ENCODE measurements around the gene TTPAL.

The TTPAL gene

DNA sequence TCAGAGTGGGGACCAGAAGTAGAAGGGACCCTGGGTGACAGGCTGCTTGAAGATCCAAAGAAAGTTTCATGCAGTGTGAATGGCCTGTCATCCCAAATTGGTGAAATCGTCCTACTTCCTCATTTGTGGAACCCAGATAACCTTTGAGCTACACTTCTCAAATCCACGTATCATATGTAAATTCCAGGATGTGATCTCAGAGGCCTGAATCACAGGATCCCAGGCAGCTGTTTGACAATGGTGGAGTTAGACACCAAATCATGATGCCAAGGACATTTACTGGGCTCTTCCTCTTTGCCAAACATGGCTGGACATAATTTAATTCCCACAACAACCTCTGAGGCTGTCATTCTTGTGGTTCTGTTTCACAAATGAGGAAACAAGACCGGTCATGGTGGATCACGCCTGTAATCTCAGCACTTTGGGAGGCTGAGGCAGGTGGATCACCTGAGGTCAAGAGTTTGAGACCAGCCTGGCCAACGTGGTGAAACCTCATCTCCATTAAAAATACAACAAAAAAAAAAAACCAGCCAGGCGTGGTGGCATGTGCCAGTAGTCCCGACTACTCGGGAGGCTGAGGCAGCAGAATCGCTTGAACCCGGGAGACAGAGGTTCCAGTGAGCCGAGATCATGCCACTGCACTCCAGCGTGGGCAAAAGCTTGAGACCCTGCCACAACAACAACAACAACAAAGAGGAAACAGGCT is 39.9 kb upstream of the TTPAL start:
- DNase-seq (ENCODE audit: low read depth in 1 of 2, low spot score in 1 of 2), result peak in 1 of 2 experiments; percentile 5
- H3K4me3 ChIP-seq (replicated peaks; ENCODE audit: insufficient read depth, low read length), result no peak overlapping the region
- H3K27ac ChIP-seq (replicated peaks), result no peak overlapping the region
- TF ChIP-seq REST (IDR thresholded peaks at IDR 0.05; ENCODE audit: insufficient replicate concordance, low read depth) (no peak), GABPA (IDR thresholded peaks at IDR 0.05; ENCODE audit: low read depth) (no peak), SPI1 (IDR thresholded peaks at IDR 0.05; ENCODE audit: borderline replicate concordance, low read depth) (peak; percentile 56)
- TF ChIP-seq, protein P1, sequence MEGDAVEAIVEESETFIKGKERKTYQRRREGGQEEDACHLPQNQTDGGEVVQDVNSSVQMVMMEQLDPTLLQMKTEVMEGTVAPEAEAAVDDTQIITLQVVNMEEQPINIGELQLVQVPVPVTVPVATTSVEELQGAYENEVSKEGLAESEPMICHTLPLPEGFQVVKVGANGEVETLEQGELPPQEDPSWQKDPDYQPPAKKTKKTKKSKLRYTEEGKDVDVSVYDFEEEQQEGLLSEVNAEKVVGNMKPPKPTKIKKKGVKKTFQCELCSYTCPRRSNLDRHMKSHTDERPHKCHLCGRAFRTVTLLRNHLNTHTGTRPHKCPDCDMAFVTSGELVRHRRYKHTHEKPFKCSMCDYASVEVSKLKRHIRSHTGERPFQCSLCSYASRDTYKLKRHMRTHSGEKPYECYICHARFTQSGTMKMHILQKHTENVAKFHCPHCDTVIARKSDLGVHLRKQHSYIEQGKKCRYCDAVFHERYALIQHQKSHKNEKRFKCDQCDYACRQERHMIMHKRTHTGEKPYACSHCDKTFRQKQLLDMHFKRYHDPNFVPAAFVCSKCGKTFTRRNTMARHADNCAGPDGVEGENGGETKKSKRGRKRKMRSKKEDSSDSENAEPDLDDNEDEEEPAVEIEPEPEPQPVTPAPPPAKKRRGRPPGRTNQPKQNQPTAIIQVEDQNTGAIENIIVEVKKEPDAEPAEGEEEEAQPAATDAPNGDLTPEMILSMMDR (IDR thresholded peaks at IDR 0.05; ENCODE audit: insufficient read depth, low read length), result no peak
- peaks cover 2% of the 10 kb centered on the region for H3K27me3 ChIP-seq (ENCODE audit: insufficient read depth, poor library complexity, severe bottlenecking)

DNA sequence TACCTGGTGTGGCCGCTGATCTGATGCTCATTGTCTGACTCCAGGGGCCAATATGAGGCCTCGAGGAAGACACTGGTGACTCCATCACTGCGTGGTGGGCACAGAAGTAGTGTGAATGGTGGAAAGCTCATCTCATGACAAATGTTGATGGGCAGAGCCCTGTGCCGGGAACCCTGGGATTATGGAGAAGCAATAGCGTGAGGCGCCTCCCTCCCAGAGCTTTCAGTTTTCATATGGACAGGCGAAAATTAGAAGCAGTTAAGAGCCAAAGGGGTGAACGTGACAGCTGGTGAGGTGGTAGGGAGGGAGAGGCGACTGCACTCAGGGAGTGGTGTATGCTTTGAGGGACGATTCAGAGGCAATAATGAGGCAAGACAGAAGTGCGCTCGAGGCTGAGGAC is 39.3 kb upstream of the TTPAL start:
- TF ChIP-seq REST (IDR thresholded peaks at IDR 0.05; ENCODE audit: insufficient replicate concordance, low read depth) (no peak), SPI1 (IDR thresholded peaks at IDR 0.05; ENCODE audit: borderline replicate concordance, low read depth) (no peak), POLR2AphosphoS5 (IDR thresholded peaks at IDR 0.05; ENCODE audit: low read depth) (no peak), GABPA (IDR thresholded peaks at IDR 0.05; ENCODE audit: low read depth) (no peak)
- TF ChIP-seq, protein P1 (IDR thresholded peaks at IDR 0.05; ENCODE audit: insufficient read depth, low read length), result no peak
- H3K4me3 ChIP-seq (replicated peaks; ENCODE audit: insufficient read depth, low read length), result no peak overlapping the region
- H3K27me3 ChIP-seq (ENCODE audit: insufficient read depth, poor library complexity, severe bottlenecking), result peaks cover 2% of the 10 kb centered on the region
- H3K27ac ChIP-seq (replicated peaks), result no peak overlapping the region
- no peak for DNase-seq (ENCODE audit: low read depth in 1 of 2, low spot score in 1 of 2)

GRCh38 chr20:44437497-44437896 is 38.2 kb upstream of the TTPAL start:
- TF ChIP-seq, protein P1 (IDR thresholded peaks at IDR 0.05; ENCODE audit: insufficient read depth, low read length), result no peak
- TF ChIP-seq POLR2AphosphoS5 (IDR thresholded peaks at IDR 0.05; ENCODE audit: low read depth), result no peak
- TF ChIP-seq SPI1 (IDR thresholded peaks at IDR 0.05; ENCODE audit: borderline replicate concordance, low read depth), result no peak
- no peak for TF ChIP-seq REST (IDR thresholded peaks at IDR 0.05; ENCODE audit: insufficient replicate concordance, low read depth)
- TF ChIP-seq GABPA (IDR thresholded peaks at IDR 0.05; ENCODE audit: low read depth), result no peak
- DNase-seq (ENCODE audit: low read depth in 1 of 2, low spot score in 1 of 2), result no peak
- Histone ChIP-seq H3K4me3 (replicated peaks; ENCODE audit: insufficient read depth, low read length) (no peak overlapping the region), H3K27me3 (ENCODE audit: insufficient read depth, poor library complexity, severe bottlenecking) (peaks cover 2% of the 10 kb centered on the region), H3K27ac (replicated peaks) (no peak overlapping the region)

Data from HL-60 (cell line).